Measurements from ENCODE around the gene GOLGA6L10. TPM values are rescaled to one million over a fixed set of nuclear protein-coding genes. Genes with fewer than 3 reads are reported as not detected.
"Not testable (repeated sequence)": the region's sequence is repeated elsewhere in the genome, so short reads cannot be mapped to it uniquely, and the experiment has no call there.

Gene GOLGA6L10
- total RNA-seq, 1 donor from 2014 or later = 1.2 TPM

DNA sequence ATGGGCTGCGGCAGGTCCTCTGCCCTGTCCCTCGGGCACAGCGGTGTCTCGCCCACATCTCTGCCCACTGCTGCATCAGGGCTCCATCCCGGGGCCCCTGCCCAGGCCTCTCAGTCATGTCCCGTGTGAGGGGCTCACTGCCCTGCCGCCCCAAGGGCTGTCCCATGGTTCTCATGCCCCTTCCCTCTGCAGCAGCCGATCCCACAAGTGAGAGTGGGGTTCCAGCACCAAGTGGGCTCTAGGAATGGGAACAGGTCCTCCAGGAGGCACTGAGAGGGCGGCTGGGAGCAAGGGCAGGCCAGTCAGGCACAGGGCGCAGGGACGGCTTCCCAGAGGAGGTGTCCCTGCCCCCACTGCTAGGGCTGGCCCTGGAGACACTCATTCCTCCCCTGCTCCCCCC is 18.4 kb downstream of the GOLGA6L10 start:
- POLR2A ChIA-PET; H3K27me3 Mint-ChIP-seq; H3K36me3 Mint-ChIP-seq (ENCODE audit: low read depth); H3K9me3 Mint-ChIP-seq; H3K27ac Mint-ChIP-seq; H3K4me1 Mint-ChIP-seq; H3K4me3 Mint-ChIP-seq; CTCF ChIA-PET; intact Hi-C loops (cut with micrococcal nuclease); DNase-seq; ATAC-seq (ENCODE audit: low read depth): not testable (repeated sequence)

DNA sequence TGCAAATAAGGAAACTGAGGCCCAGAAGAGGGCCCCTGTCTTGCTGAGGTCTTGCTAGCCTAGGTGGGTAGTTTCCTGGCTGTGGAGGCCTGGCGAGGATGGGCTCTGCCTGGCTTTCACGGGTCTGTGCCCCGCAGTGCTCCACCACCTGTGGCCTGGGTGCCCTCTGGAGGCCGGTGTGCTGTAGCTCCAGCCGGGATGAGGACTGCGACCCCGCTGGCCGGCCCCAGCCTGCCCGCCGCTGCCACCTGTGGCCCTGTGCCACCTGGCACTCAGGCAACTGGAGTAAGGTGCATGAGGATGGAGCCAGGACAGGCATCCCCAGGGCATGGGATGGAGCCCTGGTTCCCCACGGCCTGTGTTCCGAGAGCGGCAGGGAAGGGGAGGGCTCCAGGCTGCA is 20.2 kb downstream of the GOLGA6L10 start:
- H3K9me3 Mint-ChIP-seq; H3K27ac Mint-ChIP-seq; ATAC-seq (ENCODE audit: low read depth); H3K36me3 Mint-ChIP-seq (ENCODE audit: low read depth); POLR2A ChIA-PET; CTCF ChIA-PET; H3K4me1 Mint-ChIP-seq; DNase-seq; intact Hi-C loops (cut with micrococcal nuclease); H3K4me3 Mint-ChIP-seq; H3K27me3 Mint-ChIP-seq: not testable (repeated sequence)

DNA sequence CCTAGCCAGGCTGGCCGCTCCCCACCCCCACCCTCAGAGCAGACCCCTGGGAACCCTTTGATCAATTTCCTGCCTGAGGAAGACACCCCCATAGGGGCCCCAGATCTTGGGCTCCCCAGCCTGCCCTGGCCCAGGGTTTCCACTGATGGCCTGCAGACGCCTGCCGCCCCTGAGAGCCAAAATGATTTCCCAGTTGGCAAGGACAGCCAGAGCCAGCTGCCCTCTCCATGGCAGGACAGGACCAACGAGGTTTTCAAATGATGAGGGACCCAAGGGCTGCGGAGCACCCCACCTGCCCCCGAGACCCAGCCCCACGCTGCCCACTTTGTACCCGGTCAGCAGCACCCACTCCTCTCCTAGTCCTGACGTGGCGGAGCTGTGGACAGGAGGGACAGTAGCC is 21.9 kb downstream of the GOLGA6L10 start:
- ATAC-seq (ENCODE audit: low read depth); H3K4me1 Mint-ChIP-seq; H3K27ac Mint-ChIP-seq; POLR2A ChIA-PET; CTCF ChIA-PET; DNase-seq; intact Hi-C loops (cut with micrococcal nuclease); H3K9me3 Mint-ChIP-seq; H3K36me3 Mint-ChIP-seq (ENCODE audit: low read depth); H3K4me3 Mint-ChIP-seq; H3K27me3 Mint-ChIP-seq: not testable (repeated sequence)

DNA sequence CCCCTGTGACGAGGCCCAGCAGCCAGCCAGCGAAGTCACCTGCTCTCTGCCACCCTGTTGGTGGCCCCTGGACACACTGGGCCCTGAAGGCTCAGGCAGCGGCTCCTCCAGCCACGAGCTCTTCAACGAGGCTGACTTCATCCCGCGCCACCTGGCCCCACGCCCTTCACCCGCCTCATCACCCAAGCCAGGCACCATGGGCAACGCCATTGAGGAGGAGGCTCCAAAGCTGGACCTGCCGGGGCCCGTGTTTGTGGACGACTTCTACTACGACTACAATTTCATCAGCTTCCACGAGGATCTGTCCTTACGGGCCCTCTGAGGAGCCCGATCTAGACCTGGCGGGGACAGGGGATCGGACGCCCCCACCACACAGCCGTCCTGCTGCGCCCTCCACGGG is 22.4 kb downstream of the GOLGA6L10 start:
- intact Hi-C loops (cut with micrococcal nuclease); H3K36me3 Mint-ChIP-seq (ENCODE audit: low read depth); H3K4me3 Mint-ChIP-seq; H3K4me1 Mint-ChIP-seq; DNase-seq; ATAC-seq (ENCODE audit: low read depth); CTCF ChIA-PET; H3K27me3 Mint-ChIP-seq; H3K27ac Mint-ChIP-seq; POLR2A ChIA-PET; H3K9me3 Mint-ChIP-seq: not testable (repeated sequence)

DNA sequence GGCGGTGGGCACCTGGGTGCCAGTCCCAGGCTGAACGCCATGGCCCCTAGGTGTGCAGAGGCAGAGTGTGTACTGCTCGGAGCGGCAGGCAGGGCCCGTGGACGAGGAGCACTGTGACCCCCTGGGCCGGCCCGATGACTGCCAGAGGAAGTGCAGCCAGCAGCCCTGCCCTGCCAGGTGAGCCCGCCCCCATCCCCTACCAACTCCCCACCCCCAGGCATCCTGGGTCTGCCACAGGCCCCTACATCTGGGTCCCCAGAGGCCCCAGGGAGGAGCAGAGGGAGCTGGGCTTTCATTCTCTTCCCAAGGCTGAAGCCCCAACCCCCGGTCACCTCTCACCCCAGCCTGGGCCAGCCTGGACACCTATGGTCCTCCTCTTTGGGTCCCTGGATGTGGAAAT is 23.6 kb downstream of the GOLGA6L10 start:
- intact Hi-C loops (cut with micrococcal nuclease); H3K27ac Mint-ChIP-seq; H3K4me1 Mint-ChIP-seq; H3K36me3 Mint-ChIP-seq (ENCODE audit: low read depth); H3K4me3 Mint-ChIP-seq; DNase-seq; CTCF ChIA-PET; ATAC-seq (ENCODE audit: low read depth); POLR2A ChIA-PET; H3K27me3 Mint-ChIP-seq; H3K9me3 Mint-ChIP-seq: not testable (repeated sequence)

DNA sequence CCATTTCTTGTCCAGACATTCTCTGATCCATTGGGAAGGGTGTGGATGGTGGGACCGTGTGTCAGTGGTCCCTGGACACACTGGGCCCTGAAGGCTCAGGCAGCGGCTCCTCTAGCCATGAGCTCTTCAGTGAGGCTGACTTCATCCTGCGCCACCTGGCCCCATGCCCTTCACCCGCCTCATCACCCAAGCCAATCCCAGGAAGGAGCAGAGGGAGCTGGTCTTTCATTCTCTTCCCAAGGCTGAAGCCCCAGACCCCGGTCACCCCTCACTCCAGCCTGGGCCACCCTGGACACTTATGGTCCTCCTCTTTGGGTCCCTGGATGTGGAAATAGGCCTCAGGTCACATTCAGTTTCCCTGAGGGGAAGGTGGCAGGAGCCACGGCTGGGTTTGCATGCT is 24.4 kb downstream of the GOLGA6L10 start:
- H3K9me3 Mint-ChIP-seq; H3K4me1 Mint-ChIP-seq; H3K27me3 Mint-ChIP-seq; ATAC-seq (ENCODE audit: low read depth); H3K36me3 Mint-ChIP-seq (ENCODE audit: low read depth); H3K27ac Mint-ChIP-seq; DNase-seq; intact Hi-C loops (cut with micrococcal nuclease); POLR2A ChIA-PET; H3K4me3 Mint-ChIP-seq; CTCF ChIA-PET: not testable (repeated sequence)

DNA sequence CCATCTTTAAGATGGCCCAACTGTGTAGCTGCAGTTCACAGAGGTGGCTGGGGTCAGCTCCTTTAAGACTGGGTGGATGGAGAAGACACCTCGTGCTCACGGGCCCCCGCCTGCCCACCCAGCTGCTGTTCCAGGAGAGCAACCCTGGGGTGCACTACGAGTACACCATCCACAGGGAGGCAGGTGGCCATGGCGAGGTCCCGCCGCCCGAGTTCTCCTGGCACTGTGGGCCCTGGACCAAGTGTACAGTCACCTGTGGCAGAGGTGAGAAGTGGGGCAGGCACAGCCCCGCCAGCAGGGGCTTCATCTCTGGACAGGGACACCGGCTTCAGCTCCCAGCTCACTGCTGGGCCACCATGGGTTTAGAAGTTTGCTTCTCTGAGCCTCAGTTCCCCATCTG is 26.8 kb downstream of the GOLGA6L10 start:
- H3K9me3 Mint-ChIP-seq; ATAC-seq (ENCODE audit: low read depth); H3K36me3 Mint-ChIP-seq (ENCODE audit: low read depth); POLR2A ChIA-PET; CTCF ChIA-PET; DNase-seq; H3K4me1 Mint-ChIP-seq; H3K4me3 Mint-ChIP-seq; intact Hi-C loops (cut with micrococcal nuclease); H3K27me3 Mint-ChIP-seq; H3K27ac Mint-ChIP-seq: not testable (repeated sequence)

DNA sequence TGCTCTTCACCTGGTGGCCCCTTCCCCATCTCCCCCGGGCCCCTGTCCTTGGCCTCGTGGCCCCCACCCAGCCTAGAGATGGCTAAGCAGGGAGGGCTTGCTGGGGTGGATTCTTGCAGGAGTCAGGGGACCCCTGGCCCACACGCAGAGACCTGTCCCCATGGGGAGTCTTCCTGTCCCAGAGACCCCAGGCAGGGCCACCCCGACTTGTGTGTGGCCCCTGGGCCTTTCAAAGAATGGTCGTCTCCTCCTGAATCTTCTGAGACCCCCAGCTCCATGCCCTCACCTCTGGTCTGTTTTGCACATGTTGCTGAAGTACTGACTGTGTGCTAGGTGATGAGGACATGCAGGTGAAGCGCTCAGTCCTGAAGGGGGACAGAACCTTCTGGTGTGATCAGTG is 28.4 kb downstream of the GOLGA6L10 start:
- DNase-seq; H3K36me3 Mint-ChIP-seq (ENCODE audit: low read depth); ATAC-seq (ENCODE audit: low read depth); H3K4me3 Mint-ChIP-seq; H3K4me1 Mint-ChIP-seq; H3K27ac Mint-ChIP-seq; POLR2A ChIA-PET; intact Hi-C loops (cut with micrococcal nuclease); H3K9me3 Mint-ChIP-seq; H3K27me3 Mint-ChIP-seq; CTCF ChIA-PET: not testable (repeated sequence)

DNA sequence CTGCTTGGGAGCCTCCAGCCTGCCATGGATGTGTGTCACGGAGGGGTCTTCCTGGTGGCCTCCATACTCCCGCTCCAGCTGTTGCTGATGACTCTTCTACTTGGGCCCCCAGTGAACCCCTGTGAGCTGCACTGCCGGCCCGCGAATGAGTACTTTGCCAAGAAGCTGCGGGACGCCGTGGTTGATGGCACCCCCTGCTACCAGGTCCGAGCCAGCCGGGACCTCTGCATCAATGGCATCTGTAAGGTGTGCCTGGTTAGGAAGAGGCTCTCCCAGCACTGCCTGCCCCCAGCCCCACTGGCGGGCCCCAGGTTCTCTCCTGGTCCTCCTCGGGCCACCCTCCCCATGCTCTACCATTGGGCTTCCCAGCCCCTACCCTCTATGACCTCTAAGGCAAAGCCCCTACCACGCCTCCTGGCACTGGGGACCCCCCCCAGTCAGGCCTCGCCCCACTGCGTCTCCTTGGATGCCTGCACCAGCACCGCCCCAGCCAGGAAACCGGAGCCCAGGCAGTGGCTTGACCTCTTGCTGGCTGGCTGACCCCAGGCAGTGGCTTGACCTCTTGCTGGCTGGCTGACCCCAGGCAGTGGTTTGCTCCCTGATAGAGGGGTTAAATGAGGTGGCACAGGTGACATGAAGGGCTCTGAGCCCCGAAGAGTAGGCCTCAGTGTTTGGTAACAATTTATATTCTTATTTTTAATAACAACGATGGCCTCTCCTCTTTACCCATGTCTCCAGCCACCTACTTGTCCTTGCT is 29.6 kb downstream of the GOLGA6L10 start:
- H3K27ac Mint-ChIP-seq; DNase-seq; H3K4me3 Mint-ChIP-seq; POLR2A ChIA-PET; ATAC-seq (ENCODE audit: low read depth); H3K9me3 Mint-ChIP-seq; H3K27me3 Mint-ChIP-seq; intact Hi-C loops (cut with micrococcal nuclease); H3K36me3 Mint-ChIP-seq (ENCODE audit: low read depth); CTCF ChIA-PET; H3K4me1 Mint-ChIP-seq: not testable (repeated sequence)

DNA sequence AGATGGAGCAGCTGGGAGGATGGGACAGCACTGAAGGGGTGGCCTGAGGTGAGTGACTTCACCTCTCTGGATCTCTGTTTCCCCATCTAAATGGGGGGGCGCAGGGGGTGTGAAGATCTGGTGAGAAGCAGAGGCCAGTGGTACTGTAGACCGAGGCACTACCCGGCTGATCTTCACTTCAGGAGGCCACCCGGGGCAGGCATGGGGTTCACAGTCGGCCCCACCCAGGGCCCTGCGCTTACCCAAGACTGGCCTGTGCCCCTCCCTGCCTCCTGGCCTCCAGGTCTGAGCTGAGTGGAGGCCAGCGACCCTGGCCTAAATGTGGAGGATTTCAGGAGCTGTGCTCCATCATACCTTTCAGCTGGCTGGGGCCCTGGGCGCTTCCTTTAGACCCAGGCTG is 31.0 kb downstream of the GOLGA6L10 start:
- H3K4me1 Mint-ChIP-seq; H3K4me3 Mint-ChIP-seq; H3K9me3 Mint-ChIP-seq; ATAC-seq (ENCODE audit: low read depth); H3K36me3 Mint-ChIP-seq (ENCODE audit: low read depth); CTCF ChIA-PET; intact Hi-C loops (cut with micrococcal nuclease); H3K27me3 Mint-ChIP-seq; POLR2A ChIA-PET; H3K27ac Mint-ChIP-seq; DNase-seq: not testable (repeated sequence)

DNA sequence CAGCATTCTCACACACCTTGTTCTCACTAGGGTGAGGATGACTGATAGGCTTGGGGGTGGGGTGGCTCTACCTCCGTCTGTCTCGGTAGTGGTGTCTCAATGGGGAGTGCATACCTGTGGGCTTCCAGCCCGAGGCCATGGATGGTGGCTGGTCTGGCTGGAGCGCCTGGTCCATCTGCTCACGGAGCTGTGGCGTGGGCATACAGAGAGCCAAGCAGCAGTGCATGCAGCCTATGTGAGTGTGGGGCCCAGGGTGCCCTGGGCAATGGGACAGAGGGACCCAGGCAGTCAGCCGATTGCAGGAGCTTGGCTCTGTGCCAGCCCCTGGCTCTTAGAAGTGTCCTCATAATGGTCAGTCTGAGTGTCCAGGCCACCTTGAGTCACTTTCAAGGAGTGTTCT is 31.8 kb downstream of the GOLGA6L10 start:
- H3K9me3 Mint-ChIP-seq; H3K27me3 Mint-ChIP-seq; H3K27ac Mint-ChIP-seq; intact Hi-C loops (cut with micrococcal nuclease); H3K4me1 Mint-ChIP-seq; ATAC-seq (ENCODE audit: low read depth); POLR2A ChIA-PET; H3K4me3 Mint-ChIP-seq; DNase-seq; H3K36me3 Mint-ChIP-seq (ENCODE audit: low read depth); CTCF ChIA-PET: not testable (repeated sequence)

All from activated B cell treated with CpG ODN at 0.5 μM for 24 hours (primary cell).